ENCODE results near the gene SLC5A8.
A peak's percentile ranks its signal among the peaks of the same experiment; 100 is the strongest.
"Not testable (repeated sequence)": the region's sequence is repeated elsewhere in the genome, so short reads cannot be mapped to it uniquely, and the experiment has no call there.

Gene SLC5A8

DNA sequence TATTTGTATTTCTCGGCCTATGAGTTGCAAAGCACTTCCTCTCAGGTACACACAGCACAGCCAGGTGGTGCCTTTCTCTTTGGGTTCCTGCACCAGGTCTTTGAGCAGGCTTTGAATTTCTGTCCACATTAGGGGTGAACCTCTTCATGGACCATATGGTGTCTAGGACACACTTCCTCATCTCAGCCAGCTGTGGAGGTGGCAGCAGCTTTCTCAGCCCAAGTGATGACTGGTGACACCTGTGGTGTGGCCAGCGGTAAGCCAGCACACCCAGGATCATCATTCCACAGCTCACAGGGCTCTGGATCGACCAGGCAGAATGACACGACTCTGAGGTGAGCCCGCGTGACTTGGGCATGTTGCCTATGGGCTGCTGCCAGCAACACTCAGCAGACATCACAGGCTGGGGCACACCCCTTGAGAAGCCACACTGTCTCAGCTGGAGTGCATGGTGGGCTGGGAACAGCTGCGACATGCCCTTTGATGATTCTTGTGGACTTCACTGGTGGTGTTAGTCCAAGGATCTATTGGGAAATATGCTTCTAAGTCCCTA, 36.8 kb downstream of the SLC5A8 start:
- no peak for TF ChIP-seq CTCF (IDR thresholded peaks at IDR 0.05; ENCODE audit: insufficient read depth, missing control alignments)
- DNase-seq (ENCODE audit: insufficient read length, low spot score): no peak
- FAIRE-seq: no peak

DNA sequence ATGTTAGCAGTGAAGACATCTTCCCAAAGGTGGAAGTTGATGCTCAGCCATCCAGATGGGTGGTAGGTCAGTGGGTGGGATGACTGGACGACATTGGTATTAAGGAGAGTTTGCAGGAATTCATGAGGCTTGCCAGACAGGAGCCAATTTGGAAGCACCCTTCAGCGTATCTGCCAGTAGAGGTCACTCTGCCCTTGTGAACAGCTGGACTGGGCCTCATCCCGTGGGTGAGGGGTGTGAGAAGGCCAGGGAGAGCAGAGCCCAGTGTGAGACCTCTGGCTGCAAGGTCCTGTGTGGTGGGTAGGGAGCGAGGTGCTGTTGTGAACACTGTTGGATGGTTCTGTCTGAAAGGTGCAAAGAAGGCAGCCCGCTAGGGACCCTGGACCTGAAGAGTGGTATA, 37.7 kb downstream of the SLC5A8 start:
- DNase-seq (ENCODE audit: insufficient read length, low spot score) (no peak), FAIRE-seq (no peak)
- peak; percentile 24 for TF ChIP-seq CTCF (IDR thresholded peaks at IDR 0.05; ENCODE audit: insufficient read depth, missing control alignments)

GRCh38 chr12:101168001-101168400, 42.0 kb downstream of the SLC5A8 start:
- DNase-seq (ENCODE audit: insufficient read length, low spot score) (no peak), FAIRE-seq (no peak)
- no peak for TF ChIP-seq CTCF (IDR thresholded peaks at IDR 0.05; ENCODE audit: insufficient read depth, missing control alignments)

- no peak for DNase-seq (ENCODE audit: insufficient read length, low spot score)
- no peak for TF ChIP-seq CTCF (IDR thresholded peaks at IDR 0.05; ENCODE audit: insufficient read depth, missing control alignments)
- FAIRE-seq: no peak
Observed at GRCh38 chr12:101166866-101167265, 43.2 kb downstream of the SLC5A8 start.

DNA sequence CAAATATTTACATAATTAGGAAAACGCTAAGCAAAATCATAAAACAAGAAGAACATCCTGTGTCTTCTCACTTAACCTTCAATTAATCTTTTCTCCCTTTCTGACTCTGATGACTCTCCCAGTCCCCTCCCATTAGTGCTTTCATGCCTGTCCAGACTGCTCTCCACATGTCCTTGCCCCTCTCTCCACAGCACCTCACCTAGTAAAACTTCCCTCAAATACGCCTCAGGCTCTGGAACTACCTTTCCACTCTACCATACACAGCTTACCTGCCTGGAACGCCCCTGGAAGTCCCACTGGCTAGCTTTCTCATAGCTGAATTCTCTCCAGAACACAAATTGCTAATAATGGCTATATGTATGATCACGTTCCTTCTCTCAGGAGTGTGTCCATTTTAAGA, 44.7 kb downstream of the SLC5A8 start:
- no peak for FAIRE-seq
- DNase-seq (ENCODE audit: insufficient read length, low spot score): no peak
- TF ChIP-seq CTCF (IDR thresholded peaks at IDR 0.05; ENCODE audit: insufficient read depth, missing control alignments): no peak

DNA sequence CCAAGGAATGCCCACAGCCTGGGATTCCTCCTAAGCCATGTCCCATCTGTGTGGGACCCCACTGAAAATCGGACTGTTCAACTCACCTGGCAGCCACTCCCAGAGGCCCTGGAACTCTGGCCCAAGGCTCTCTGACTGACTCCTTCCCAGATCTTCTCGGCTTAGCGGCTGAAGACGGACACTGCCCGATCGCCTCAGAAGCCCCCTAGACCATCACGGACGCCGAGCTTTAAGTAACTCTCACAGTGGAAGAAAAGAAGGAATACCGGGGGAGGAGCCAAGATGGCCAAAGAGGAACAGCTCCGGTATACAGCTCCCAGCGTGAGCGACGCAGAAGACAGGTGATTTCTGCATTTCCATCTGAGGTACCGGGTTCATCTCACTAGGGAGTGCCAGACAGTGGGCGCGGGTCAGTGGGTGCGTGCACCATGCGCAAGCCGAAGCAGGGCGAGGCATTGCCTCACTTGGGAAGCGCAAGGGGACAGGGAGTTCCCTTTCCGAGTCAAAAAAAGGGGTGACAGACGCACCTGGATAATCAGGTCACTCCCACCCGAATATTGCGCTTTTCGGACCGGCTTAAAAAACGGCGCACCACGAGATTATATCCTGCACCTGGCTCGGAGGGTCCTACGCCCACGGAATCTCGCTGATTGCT, 64.1 kb downstream of the SLC5A8 start:
- FAIRE-seq; DNase-seq (ENCODE audit: insufficient read length, low spot score): not testable (repeated sequence)

DNA sequence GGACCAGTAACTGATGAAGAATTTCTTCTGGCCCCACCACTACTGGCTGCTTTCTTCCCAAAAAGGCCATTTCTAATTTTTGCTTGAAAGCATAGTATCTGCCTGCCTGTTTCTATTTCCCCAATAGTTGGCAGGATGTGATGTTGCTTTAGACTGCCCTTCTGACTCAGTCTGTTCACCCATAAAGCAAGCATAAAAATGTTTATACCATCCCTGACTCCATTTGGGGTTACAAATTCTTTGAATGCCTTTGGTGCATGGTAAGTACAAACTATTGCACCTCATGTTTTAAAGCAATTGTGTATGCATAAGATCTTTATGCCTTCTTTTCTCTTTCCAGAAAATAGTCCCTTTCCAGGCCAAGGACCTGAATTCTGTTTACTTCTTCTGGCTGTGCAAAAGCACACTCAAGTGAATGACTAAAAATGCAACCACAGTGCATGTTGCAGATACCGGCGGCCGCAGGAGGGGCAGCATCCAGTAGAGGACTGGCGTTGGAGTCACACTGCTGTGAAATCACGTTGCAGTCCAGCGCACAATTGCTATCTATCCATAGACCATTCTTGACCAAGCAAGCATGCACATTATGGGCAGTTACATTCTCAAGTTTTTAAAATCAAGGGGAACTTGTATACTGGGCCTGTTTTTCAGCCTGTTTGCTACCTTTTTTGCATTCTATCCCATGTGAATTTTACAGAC, 82.4 kb downstream of the SLC5A8 start:
- no peak for FAIRE-seq
- TF ChIP-seq CTCF (IDR thresholded peaks at IDR 0.05; ENCODE audit: insufficient read depth, missing control alignments): no peak
- DNase-seq (ENCODE audit: insufficient read length, low spot score): no peak

All from D721Med (cell line).